Activated naive CD8-positive, alpha-beta T cell (primary cell): ENCODE measurements around the gene RABGAP1.

Source experiments
- H3K27ac Mint-ChIP-seq: one replicate; pipeline ENCODE4 v1.8.0; 2021; ENCODE audit warnings: mixed read lengths
- H3K27me3 Mint-ChIP-seq: one replicate; pipeline ENCODE4 v1.8.0; 2021; ENCODE audit warnings: mixed read lengths
- H3K36me3 Mint-ChIP-seq: one replicate; pipeline ENCODE4 v1.8.0; 2021; ENCODE audit warnings: mixed read lengths
- H3K4me1 Mint-ChIP-seq: one replicate; pipeline ENCODE4 v1.8.0; 2021; ENCODE audit warnings: low read depth, mixed read lengths
- H3K4me3 Mint-ChIP-seq: one replicate; pipeline ENCODE4 v1.8.0; 2021; ENCODE audit warnings: mild to moderate bottlenecking, mixed read lengths
- H3K9me3 Mint-ChIP-seq: one replicate; pipeline ENCODE4 v1.8.0; 2021; ENCODE audit warnings: low read depth, mixed read lengths

RABGAP1 gene

GRCh38 chr9:122961139-122961538 lies 20.3 kb downstream of the RABGAP1 start:
- Mint-ChIP-seq H3K27me3 (no peaks in the 10 kb centered on the region), H3K9me3 (no peaks in the 10 kb centered on the region), H3K36me3 (peaks cover 21% of the 10 kb centered on the region), H3K4me3 (no peak overlapping the region), H3K4me1 (no peaks in the 10 kb centered on the region), H3K27ac (no peak overlapping the region)

GRCh38 chr9:122975196-122975595 lies 34.4 kb downstream of the RABGAP1 start:
- H3K27me3 Mint-ChIP-seq, result no peaks in the 10 kb centered on the region
- no peak overlapping the region for H3K27ac Mint-ChIP-seq
- peaks cover 14% of the 10 kb centered on the region for H3K36me3 Mint-ChIP-seq
- H3K9me3 Mint-ChIP-seq, result no peaks in the 10 kb centered on the region
- H3K4me3 Mint-ChIP-seq, result no peak overlapping the region
- no peaks in the 10 kb centered on the region for H3K4me1 Mint-ChIP-seq

DNA sequence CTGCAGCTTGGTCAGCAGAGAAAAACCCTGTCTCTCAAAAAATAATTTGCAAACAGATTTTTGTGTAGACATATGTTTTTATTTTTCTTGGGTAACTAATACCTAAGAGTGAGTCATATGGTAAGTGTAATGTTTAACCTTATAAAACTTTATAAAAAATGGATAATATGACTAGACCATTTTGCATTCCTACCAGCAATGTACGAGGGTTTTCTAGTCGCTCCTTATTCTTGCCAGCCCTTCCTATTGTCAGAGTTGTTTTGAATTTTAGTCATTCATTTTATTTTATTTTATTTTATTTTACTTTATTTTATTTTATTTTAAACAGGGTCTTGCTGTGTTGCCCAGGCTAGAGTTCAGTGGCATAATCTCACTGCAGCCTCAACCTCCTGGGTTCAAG lies 37.8 kb downstream of the RABGAP1 start:
- Mint-ChIP-seq H3K4me3 (no peak overlapping the region), H3K27me3 (no peaks in the 10 kb centered on the region), H3K9me3 (no peaks in the 10 kb centered on the region), H3K4me1 (peaks cover 1% of the 10 kb centered on the region), H3K36me3 (peaks cover 8% of the 10 kb centered on the region), H3K27ac (no peak overlapping the region)

DNA sequence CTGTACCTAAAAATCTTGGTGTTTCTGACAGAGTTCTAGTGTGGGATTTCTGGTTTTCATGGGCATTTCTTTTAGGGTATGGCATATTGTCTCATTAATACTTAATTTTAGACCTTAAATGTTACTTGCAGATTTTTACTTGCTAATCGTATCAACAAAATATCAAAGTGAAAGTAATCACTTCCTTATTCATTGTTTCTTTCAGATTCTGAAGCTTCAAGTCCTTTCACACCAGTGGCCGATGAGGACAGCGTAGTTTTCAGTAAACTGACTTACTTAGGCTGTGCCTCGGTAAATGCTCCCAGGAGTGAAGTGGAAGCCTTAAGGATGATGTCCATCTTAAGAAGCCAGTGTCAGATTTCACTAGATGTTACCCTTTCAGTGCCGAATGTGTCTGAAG lies 45.2 kb downstream of the RABGAP1 start:
- H3K27ac Mint-ChIP-seq, result no peak overlapping the region
- H3K27me3 Mint-ChIP-seq, result no peaks in the 10 kb centered on the region
- H3K4me3 Mint-ChIP-seq, result no peak overlapping the region
- no peaks in the 10 kb centered on the region for H3K4me1 Mint-ChIP-seq
- H3K36me3 Mint-ChIP-seq, result peaks cover 3% of the 10 kb centered on the region
- H3K9me3 Mint-ChIP-seq, result no peaks in the 10 kb centered on the region

DNA sequence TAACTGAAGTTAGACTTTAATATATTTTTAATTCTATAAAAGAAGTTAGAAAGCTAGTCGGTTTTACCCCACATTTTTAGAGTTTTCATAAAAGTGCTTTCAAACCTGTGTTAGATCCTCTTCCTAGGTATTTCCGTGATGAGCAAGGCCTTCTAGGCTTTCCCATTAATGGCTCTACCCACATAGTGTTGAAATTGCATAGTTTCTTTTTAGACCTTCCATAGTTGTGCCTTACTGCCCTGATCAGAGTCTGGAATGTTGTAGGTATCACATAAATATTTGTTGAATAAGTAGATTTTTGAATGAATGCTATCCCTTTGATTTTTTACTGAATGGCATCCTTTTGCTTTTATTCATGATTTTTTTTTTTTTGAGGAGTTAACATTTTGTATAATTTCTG lies 47.3 kb downstream of the RABGAP1 start:
- Mint-ChIP-seq H3K4me1 (peaks cover 2% of the 10 kb centered on the region), H3K27me3 (no peaks in the 10 kb centered on the region), H3K9me3 (no peaks in the 10 kb centered on the region), H3K27ac (no peak overlapping the region), H3K4me3 (no peak overlapping the region), H3K36me3 (peaks cover 3% of the 10 kb centered on the region)

DNA sequence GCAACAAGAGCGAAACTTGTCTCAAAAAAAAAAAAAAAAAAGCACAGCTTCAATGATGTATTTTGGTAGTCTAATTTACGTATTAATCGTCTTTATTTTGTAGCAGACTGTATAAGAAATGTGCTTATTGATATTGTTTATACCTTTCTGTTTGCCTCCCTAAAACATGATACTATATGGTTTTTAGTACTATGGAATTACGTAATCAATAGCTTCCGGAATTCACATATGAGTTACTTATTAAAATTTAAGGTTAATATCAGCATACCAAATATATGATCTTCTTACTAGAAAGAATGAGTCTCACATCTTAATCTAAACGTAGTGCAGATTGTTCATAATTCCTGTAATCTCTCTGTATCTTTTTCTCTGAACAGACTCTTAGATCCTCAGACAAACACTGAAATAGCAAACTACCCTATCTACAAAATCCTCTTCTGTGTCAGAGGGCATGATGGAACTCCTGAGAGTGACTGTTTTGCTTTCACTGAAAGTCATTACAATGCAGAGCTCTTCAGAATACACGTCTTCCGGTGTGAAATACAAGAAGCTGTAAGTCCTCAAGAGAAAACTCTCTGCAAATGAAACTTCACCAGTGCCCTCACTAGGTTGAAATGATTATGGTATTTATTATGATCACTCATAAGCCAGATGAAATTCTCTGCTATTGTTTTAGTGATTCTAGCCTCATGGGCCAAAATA lies 48.3 kb downstream of the RABGAP1 start:
- no peaks in the 10 kb centered on the region for H3K9me3 Mint-ChIP-seq
- peaks cover 2% of the 10 kb centered on the region for H3K4me1 Mint-ChIP-seq
- H3K27ac Mint-ChIP-seq, result peak overlapping the region; percentile 68
- no peak overlapping the region for H3K4me3 Mint-ChIP-seq
- peaks cover 3% of the 10 kb centered on the region for H3K36me3 Mint-ChIP-seq
- H3K27me3 Mint-ChIP-seq, result no peaks in the 10 kb centered on the region

GRCh38 chr9:122991370-122991830 lies 50.6 kb downstream of the RABGAP1 start:
- Mint-ChIP-seq H3K27me3 (no peaks in the 10 kb centered on the region), H3K4me3 (no peak overlapping the region), H3K4me1 (peaks cover 2% of the 10 kb centered on the region), H3K36me3 (peaks cover 3% of the 10 kb centered on the region), H3K27ac (peak overlapping the region; percentile 10), H3K9me3 (no peaks in the 10 kb centered on the region)

GRCh38 chr9:122996586-122996985 lies 55.8 kb downstream of the RABGAP1 start:
- Mint-ChIP-seq H3K4me3 (no peak overlapping the region), H3K4me1 (peaks cover under 1% of the 10 kb centered on the region), H3K9me3 (no peaks in the 10 kb centered on the region), H3K27me3 (no peaks in the 10 kb centered on the region), H3K27ac (no peak overlapping the region), H3K36me3 (peaks cover 13% of the 10 kb centered on the region)

GRCh38 chr9:122998448-122998847 lies 57.6 kb downstream of the RABGAP1 start:
- H3K4me1 Mint-ChIP-seq, result no peaks in the 10 kb centered on the region
- peaks cover 13% of the 10 kb centered on the region for H3K36me3 Mint-ChIP-seq
- H3K4me3 Mint-ChIP-seq, result no peak overlapping the region
- H3K27ac Mint-ChIP-seq, result no peak overlapping the region
- no peaks in the 10 kb centered on the region for H3K27me3 Mint-ChIP-seq
- no peaks in the 10 kb centered on the region for H3K9me3 Mint-ChIP-seq

DNA sequence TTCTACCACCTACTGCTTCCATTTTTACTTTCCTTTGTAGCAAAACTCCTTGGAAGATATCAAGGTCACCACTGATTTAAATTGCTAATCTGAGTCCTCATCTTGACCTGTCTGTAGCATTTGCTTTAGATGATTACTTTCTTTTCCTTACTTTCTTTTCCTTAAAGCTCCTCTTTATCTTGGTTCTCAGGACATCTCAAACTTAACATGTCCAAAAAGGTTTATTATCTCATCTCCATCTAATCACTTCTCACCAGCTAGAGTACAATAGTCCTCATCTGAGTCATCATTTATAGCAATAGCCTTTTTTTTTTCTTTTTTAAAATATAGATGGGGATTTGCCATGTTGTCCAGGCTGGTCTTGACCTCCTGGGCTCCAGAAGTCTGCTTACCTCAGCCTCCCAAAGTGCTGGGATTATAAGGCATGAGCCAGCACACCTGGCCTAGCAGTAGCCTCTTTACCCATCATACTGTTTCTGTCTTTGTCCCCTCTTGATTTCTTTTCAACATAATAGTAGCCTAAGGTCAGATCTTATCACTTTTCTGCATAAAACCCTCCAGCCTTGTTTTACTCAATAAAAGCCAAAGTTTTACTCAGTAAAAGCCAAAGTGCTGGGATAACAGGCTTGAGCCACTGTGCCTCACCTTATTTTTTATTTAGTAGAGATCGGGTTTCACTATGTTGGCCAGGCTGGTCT lies 59.7 kb downstream of the RABGAP1 start:
- no peak overlapping the region for H3K27ac Mint-ChIP-seq
- H3K9me3 Mint-ChIP-seq, result no peaks in the 10 kb centered on the region
- H3K4me3 Mint-ChIP-seq, result no peak overlapping the region
- peaks cover 14% of the 10 kb centered on the region for H3K36me3 Mint-ChIP-seq
- H3K4me1 Mint-ChIP-seq, result no peaks in the 10 kb centered on the region
- H3K27me3 Mint-ChIP-seq, result no peaks in the 10 kb centered on the region

DNA sequence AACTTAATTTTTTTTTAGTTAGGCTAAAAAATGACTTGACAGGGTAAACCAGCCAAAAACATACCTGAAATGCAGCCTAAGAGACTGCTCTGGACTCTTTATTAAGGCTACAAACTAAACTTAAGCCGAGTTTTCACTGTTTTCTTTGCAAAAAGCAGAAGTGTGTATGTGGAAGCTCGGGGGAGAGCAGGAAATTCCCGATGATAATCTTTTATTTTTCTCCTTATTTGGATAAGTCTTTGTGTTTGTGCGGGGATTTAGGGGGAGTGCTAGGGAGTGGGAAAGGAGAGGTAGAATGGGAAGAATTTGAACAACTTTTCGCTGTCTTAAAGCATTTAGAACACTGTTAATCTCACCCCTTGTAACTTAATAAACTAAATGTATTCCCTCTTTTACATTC lies 61.9 kb downstream of the RABGAP1 start:
- Mint-ChIP-seq H3K9me3 (no peaks in the 10 kb centered on the region), H3K4me1 (no peaks in the 10 kb centered on the region), H3K4me3 (no peak overlapping the region), H3K27me3 (no peaks in the 10 kb centered on the region), H3K27ac (no peak overlapping the region), H3K36me3 (peaks cover 12% of the 10 kb centered on the region)

GRCh38 chr9:123003466-123003865 lies 62.6 kb downstream of the RABGAP1 start:
- Mint-ChIP-seq H3K4me3 (no peak overlapping the region), H3K27ac (no peak overlapping the region), H3K36me3 (peaks cover 12% of the 10 kb centered on the region)

DNA sequence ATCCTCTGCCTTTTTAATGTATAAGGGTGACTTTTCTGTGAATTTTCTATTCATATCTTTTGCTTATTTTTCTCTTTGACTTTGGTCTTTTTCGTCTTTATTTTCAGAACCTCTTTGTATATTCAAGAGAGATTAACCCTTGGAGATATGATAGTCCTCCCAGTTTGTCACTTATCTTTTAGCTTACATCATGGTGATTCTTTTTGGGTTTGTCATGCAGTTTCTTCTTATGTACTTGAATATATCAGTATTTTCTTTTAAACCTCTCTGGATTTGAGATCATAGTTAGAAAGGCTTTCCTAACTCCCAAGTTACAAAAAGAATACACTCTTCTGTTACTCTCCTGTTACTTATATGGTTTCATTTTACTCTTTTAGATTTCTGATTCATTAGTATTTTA lies 65.1 kb downstream of the RABGAP1 start:
- H3K27me3 Mint-ChIP-seq, result no peaks in the 10 kb centered on the region
- H3K36me3 Mint-ChIP-seq, result peaks cover 6% of the 10 kb centered on the region
- no peak overlapping the region for H3K4me3 Mint-ChIP-seq
- H3K9me3 Mint-ChIP-seq, result no peaks in the 10 kb centered on the region
- no peak overlapping the region for H3K27ac Mint-ChIP-seq
- H3K4me1 Mint-ChIP-seq, result no peaks in the 10 kb centered on the region

More at GRCh38 chr9:123003466-123003865, 62.6 kb downstream of the RABGAP1 start:
- no peaks in the 10 kb centered on the region for H3K9me3 Mint-ChIP-seq
- H3K27me3 Mint-ChIP-seq, result no peaks in the 10 kb centered on the region
- H3K4me1 Mint-ChIP-seq, result no peaks in the 10 kb centered on the region

DNA sequence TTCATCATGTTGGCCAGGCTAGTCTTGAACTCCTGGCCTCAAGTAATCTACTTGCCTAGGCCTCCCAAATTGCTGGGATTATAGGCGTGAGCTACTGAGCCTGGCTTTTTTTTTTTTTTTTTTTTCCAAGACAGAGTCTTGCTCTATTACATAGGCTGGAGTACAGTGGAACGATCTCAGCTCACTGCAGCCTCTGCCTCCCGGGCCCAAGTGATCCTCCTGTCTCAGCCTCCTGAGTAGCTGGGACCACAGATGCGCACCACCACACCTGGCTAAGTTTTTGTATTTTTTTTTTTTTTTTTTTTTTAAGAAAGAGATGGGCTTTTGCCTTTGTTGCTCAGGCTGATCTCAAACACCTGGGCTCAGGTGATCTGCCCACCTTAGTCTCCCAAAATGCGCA lies 66.4 kb downstream of the RABGAP1 start:
- H3K27ac Mint-ChIP-seq, result no peak overlapping the region
- H3K36me3 Mint-ChIP-seq, result peaks cover 13% of the 10 kb centered on the region
- no peaks in the 10 kb centered on the region for H3K27me3 Mint-ChIP-seq

GRCh38 chr9:123008909-123009308 lies 68.1 kb downstream of the RABGAP1 start:
- no peak overlapping the region for H3K4me3 Mint-ChIP-seq
- H3K27ac Mint-ChIP-seq, result no peak overlapping the region
- H3K27me3 Mint-ChIP-seq, result no peaks in the 10 kb centered on the region
- H3K36me3 Mint-ChIP-seq, result peaks cover 17% of the 10 kb centered on the region
- no peaks in the 10 kb centered on the region for H3K4me1 Mint-ChIP-seq
- no peaks in the 10 kb centered on the region for H3K9me3 Mint-ChIP-seq

More for the DNA sequence above, 66.4 kb downstream of the RABGAP1 start:
- Mint-ChIP-seq H3K4me3 (no peak overlapping the region), H3K4me1 (no peaks in the 10 kb centered on the region), H3K9me3 (no peaks in the 10 kb centered on the region)
